ENCODE data around the gene TEF. TPM values are rescaled to one million over a fixed set of nuclear protein-coding genes. Genes with fewer than 3 reads are reported as not detected.

The TEF gene, protein sequence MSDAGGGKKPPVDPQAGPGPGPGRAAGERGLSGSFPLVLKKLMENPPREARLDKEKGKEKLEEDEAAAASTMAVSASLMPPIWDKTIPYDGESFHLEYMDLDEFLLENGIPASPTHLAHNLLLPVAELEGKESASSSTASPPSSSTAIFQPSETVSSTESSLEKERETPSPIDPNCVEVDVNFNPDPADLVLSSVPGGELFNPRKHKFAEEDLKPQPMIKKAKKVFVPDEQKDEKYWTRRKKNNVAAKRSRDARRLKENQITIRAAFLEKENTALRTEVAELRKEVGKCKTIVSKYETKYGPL
- 7.7 and 8.6 TPM in 2 replicates for total RNA-seq

DNA sequence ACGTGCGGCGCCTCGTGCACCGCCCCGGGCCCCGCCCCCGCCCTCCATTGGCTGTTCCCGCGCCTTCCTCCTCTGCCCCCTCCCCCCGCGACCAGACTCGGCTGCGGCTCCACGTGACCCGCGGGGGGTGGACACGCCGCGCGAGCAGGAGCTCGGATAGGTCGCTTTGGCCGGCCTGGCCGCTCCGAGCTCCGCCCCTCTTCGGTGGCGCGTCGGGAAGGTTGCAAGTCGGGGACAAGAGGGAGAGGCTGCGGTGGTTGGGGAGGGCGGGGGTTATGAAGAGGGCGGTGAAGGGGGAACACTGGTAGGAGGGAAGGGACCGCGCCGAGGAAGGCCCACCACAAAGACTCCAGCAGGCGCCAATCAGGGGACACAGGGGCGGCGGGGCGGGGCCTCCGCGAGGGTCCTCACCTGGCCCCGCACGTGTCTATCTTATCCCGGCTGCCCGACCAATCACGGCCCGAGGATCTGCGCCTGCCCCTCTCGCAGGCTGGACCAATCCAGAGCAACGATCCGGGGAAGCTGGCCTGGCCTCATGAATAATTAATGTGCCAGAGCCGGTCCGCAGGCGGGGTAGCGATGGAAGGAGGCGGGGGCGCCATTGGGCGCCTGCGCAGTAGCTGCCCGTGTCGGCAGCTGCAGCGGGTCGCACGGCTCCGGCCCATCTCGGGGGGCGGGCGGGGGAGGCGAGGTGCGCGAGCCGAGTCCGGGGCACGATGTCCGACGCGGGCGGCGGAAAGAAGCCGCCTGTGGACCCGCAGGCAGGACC is at the start of gene TEF:
TEF (plus strand) TSS at position 614 of the 769 bp plus-strand sequence; CDS start at position 717, 103 bp downstream.
- TF ChIP-seq, protein P1, sequence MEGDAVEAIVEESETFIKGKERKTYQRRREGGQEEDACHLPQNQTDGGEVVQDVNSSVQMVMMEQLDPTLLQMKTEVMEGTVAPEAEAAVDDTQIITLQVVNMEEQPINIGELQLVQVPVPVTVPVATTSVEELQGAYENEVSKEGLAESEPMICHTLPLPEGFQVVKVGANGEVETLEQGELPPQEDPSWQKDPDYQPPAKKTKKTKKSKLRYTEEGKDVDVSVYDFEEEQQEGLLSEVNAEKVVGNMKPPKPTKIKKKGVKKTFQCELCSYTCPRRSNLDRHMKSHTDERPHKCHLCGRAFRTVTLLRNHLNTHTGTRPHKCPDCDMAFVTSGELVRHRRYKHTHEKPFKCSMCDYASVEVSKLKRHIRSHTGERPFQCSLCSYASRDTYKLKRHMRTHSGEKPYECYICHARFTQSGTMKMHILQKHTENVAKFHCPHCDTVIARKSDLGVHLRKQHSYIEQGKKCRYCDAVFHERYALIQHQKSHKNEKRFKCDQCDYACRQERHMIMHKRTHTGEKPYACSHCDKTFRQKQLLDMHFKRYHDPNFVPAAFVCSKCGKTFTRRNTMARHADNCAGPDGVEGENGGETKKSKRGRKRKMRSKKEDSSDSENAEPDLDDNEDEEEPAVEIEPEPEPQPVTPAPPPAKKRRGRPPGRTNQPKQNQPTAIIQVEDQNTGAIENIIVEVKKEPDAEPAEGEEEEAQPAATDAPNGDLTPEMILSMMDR (IDR thresholded peaks at IDR 0.05; ENCODE audit: insufficient read depth, low read depth, low read length) = no peak
- peak within 1 kb of the TSS; percentile 66 for H3K4me3 ChIP-seq (ENCODE audit: low read depth, low read length)

DNA sequence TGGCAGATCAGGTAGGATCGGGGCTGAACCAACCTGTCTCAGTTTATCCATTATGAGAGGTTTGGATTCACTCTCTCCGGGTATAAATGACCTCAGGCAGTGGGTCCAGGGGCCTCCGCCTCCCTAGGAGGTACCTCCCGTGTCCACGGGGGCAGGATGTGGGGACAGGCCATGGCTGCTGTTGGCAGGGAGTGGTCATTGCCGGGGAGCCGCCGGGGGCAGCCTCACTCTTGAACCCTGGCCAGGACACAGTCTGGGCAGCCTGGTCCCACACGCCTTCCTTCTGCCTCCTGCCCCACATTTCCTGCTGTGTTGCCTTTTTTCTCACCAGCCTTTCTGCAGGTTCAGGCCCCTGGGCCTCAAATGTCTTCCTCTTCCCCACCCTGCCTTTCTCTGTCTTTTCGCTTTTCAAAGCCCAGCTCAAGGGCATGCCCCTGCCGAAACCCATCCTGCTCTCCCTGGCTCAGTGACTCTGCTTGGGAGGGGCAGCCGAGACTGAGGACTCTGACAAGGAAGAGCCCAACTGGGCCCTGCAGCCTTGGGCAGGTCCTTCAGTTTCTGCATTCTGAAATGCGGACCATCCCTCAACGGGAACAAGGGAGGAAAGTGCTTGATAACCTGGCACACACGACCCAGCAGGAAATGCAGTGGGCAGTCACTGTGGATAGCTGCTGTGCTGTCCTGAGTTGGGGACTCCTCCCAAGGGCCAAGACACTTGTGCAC is 49.4 kb upstream of the TEF start:
- H3K4me3 ChIP-seq (ENCODE audit: low read depth, low read length) = no peak overlapping the region
- TF ChIP-seq, protein P1 (IDR thresholded peaks at IDR 0.05; ENCODE audit: insufficient read depth, low read depth, low read length) = no peak
- DNase-seq (ENCODE audit: low read depth) = no peak

More for the DNA sequence above, at the start of gene TEF:
- DNase-seq (ENCODE audit: low read depth) = peak; percentile 99

GRCh38 chr22:41333806-41334205 is 47.9 kb upstream of the TEF start:
- no peak overlapping the region for H3K4me3 ChIP-seq (ENCODE audit: low read depth, low read length)
- TF ChIP-seq, protein P1 (IDR thresholded peaks at IDR 0.05; ENCODE audit: insufficient read depth, low read depth, low read length) = no peak
- no peak for DNase-seq (ENCODE audit: low read depth)

GRCh38 chr22:41334215-41334614 is 47.5 kb upstream of the TEF start:
- H3K4me3 ChIP-seq (ENCODE audit: low read depth, low read length) = no peak overlapping the region
- TF ChIP-seq, protein P1 (IDR thresholded peaks at IDR 0.05; ENCODE audit: insufficient read depth, low read depth, low read length) = no peak
- no peak for DNase-seq (ENCODE audit: low read depth)

DNA sequence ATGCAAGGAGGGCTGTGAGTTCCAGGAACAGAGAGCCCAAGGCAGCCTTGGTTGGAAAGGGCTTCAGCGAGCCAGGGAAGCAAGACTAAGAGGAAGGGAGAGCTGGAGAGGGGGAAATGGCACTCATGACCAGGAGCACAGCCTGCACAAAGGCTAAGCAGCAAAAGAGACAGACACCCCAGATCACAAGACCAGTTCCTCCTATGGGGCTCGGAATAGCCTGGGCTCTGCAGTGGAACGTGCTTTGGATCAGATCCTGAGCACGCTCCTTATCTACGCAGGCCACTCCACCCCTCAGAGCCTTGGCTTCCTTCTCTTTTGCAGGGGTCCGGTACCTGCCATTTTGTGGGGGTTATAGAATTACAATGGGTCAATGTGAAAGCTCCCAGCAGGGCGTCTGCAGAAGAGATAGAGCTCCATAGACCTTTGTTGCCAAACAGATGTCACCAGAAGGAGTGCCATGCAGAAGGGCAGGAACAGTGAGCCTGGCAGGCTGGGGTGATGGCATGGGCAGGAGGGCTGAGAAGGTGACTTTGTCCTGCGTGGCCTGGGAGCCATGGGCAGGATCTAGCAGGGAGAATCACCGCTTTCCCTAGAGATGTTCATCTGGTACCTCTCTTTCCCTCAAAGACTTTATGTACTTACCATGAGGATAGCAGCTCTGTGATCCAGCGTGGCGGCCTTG is 46.6 kb upstream of the TEF start:
- no peak overlapping the region for H3K4me3 ChIP-seq (ENCODE audit: low read depth, low read length)
- DNase-seq (ENCODE audit: low read depth) = no peak
- TF ChIP-seq, protein P1 (IDR thresholded peaks at IDR 0.05; ENCODE audit: insufficient read depth, low read depth, low read length) = no peak

- H3K4me3 ChIP-seq (ENCODE audit: low read depth, low read length) = no peak overlapping the region
- TF ChIP-seq, protein P1 (IDR thresholded peaks at IDR 0.05; ENCODE audit: insufficient read depth, low read depth, low read length) = no peak
- no peak for DNase-seq (ENCODE audit: low read depth)
These were observed 43.0 kb upstream of the TEF start for GRCh38 chr22:41338614-41339212.
